ENCODE measurements around the gene SPTAN1. TPM values are rescaled to one million over a fixed set of nuclear protein-coding genes. Genes with fewer than 3 reads are reported as not detected.

Gene SPTAN1
- total and polyA plus RNA-seq, 8 donors: 58.6 to 155 (median 90.9) TPM

DNA sequence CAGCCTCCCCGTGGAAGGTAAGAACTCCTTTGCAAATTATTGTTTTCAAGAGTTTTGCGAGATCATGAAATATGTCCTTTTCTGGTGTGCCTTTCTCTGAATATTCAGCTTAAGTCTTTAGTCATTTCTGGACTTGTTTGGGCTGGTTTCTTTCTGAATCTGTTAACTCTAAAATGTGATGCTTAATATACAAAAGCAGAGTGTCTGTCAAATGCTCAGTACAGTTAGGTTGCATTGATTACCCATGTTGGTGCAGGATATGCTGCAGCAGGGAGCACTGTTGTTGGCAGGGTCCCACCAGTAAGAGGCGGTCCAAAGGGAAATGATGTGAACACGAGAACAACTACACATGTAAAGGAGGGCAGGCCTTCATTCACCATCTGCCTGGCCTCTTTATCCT, 47.7 kb downstream of the SPTAN1 start:
- Histone ChIP-seq H3K27me3 (no peaks in the 10 kb centered on the region), H3K4me3 (no peak overlapping the region), H3K4me1 (no peaks in the 10 kb centered on the region), H3K9me3 (no peaks in the 10 kb centered on the region), H3K36me3 (peaks cover 5 to 64% (median 19%) of the 10 kb centered on the region in 3 donors), H3K27ac (no peak overlapping the region)
- TF ChIP-seq, protein P1, sequence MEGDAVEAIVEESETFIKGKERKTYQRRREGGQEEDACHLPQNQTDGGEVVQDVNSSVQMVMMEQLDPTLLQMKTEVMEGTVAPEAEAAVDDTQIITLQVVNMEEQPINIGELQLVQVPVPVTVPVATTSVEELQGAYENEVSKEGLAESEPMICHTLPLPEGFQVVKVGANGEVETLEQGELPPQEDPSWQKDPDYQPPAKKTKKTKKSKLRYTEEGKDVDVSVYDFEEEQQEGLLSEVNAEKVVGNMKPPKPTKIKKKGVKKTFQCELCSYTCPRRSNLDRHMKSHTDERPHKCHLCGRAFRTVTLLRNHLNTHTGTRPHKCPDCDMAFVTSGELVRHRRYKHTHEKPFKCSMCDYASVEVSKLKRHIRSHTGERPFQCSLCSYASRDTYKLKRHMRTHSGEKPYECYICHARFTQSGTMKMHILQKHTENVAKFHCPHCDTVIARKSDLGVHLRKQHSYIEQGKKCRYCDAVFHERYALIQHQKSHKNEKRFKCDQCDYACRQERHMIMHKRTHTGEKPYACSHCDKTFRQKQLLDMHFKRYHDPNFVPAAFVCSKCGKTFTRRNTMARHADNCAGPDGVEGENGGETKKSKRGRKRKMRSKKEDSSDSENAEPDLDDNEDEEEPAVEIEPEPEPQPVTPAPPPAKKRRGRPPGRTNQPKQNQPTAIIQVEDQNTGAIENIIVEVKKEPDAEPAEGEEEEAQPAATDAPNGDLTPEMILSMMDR (IDR thresholded peaks at IDR 0.05): no peak
- intact Hi-C loops (cut with DNase I): no loop called here
- ATAC-seq (no peak), FAIRE-seq (no peak), DNase-seq (no peak)
- WGBS, 2 donors: 84% methylated on average over 4 of the region's 4 CpGs

- no peaks in the 10 kb centered on the region for H3K9me3 ChIP-seq
- TF ChIP-seq, protein P1 (IDR thresholded peaks at IDR 0.05): no peak
- peaks cover 0 to 45% (median 19%) of the 10 kb centered on the region in 3 donors for H3K36me3 ChIP-seq
- ATAC-seq (no peak), DNase-seq (peak in 1 of 6 donors; percentile 25), FAIRE-seq (no peak)
- 87 to 88% methylated on average over 8 of the region's 8 CpGs for WGBS, 2 donors
- no peak overlapping the region for H3K27ac ChIP-seq
- no peaks in the 10 kb centered on the region for H3K27me3 ChIP-seq
- peaks cover 7 to 12% (median 8%) of the 10 kb centered on the region in 3 donors for H3K4me1 ChIP-seq
- intact Hi-C loops (cut with DNase I): no loop called here
- no peak overlapping the region for H3K4me3 ChIP-seq
These were observed 51.3 kb downstream of the SPTAN1 start for GRCh38 chr9:128603697-128604096.

- Histone ChIP-seq H3K4me3 (no peak overlapping the region), H3K27me3 (no peaks in the 10 kb centered on the region), H3K4me1 (peaks cover 9 to 13% (median 10%) of the 10 kb centered on the region in 3 donors), H3K27ac (peak overlapping the region; percentile 63 to 69 (median 64)), H3K36me3 (peaks cover 0 to 61% (median 23%) of the 10 kb centered on the region in 3 donors), H3K9me3 (no peaks in the 10 kb centered on the region)
- WGBS, 2 donors: 30 to 36% methylated on average over 16 of the region's 16 CpGs
- DNase-seq (peak; percentile 85 to 99 (median 97)), ATAC-seq (peak; percentile 94 to 96 (median 96)), FAIRE-seq (no peak)
- TF ChIP-seq, protein P1 (IDR thresholded peaks at IDR 0.05): no peak
- intact Hi-C loops (cut with DNase I): no loop called here
These were observed 55.4 kb downstream of the SPTAN1 start for GRCh38 chr9:128607642-128608350.

- FAIRE-seq: no peak
These were observed 58.5 kb downstream of the SPTAN1 start for GRCh38 chr9:128610897-128611296.

More at GRCh38 chr9:128610897-128611296, 58.5 kb downstream of the SPTAN1 start:
- H3K27ac ChIP-seq: no peak overlapping the region
- intact Hi-C loops (cut with DNase I): no loop called here
- ATAC-seq (no peak), DNase-seq (no peak)
- WGBS, 2 donors: 89 to 94% methylated on average over 3 of the region's 3 CpGs
- peaks cover 0 to 71% (median 40%) of the 10 kb centered on the region in 3 donors for H3K36me3 ChIP-seq
- H3K9me3 ChIP-seq: no peaks in the 10 kb centered on the region
- no peak overlapping the region for H3K4me3 ChIP-seq
- TF ChIP-seq, protein P1 (IDR thresholded peaks at IDR 0.05): no peak
- no peaks in the 10 kb centered on the region for H3K27me3 ChIP-seq
- H3K4me1 ChIP-seq: peaks cover 9 to 13% (median 10%) of the 10 kb centered on the region in 3 donors
